GM12801 (cell line): ENCODE data around the gene QSOX1.

Experiments used
- CTCF ChIP-seq: IDR thresholded peaks from one replicate; pipeline ENCODE4 v1.5.1; 2011; ENCODE audit warnings: control low read depth; ENCODE audit not compliant: insufficient read length; ENCODE audit errors: extremely low read depth

Gene QSOX1

GRCh38 chr1:180198196-180198595 is 43.5 kb downstream of the QSOX1 start:
- TF ChIP-seq CTCF = no peak

GRCh38 chr1:180198611-180199010 is 43.9 kb downstream of the QSOX1 start:
- TF ChIP-seq CTCF = no peak

- TF ChIP-seq CTCF = no peak
Measured at GRCh38 chr1:180199018-180199417, 44.3 kb downstream of the QSOX1 start.

GRCh38 chr1:180201451-180202200 is 47.0 kb downstream of the QSOX1 start:
- no peak for TF ChIP-seq CTCF

GRCh38 chr1:180204231-180204630 is 49.6 kb downstream of the QSOX1 start:
- no peak for TF ChIP-seq CTCF

- no peak for TF ChIP-seq CTCF
Measured at GRCh38 chr1:180206581-180206980, 51.9 kb downstream of the QSOX1 start.

- TF ChIP-seq CTCF = no peak
Measured at GRCh38 chr1:180208264-180208663, 53.6 kb downstream of the QSOX1 start.
